NCI-H187 treated with DMSO at 0.1 percent for 48 hours (cell line): ENCODE results near the gene TRIM69.
"Not testable (repeated sequence)": the region's sequence is repeated elsewhere in the genome, so short reads cannot be mapped to it uniquely, and the experiment has no call there.

Experiments used
- DNase-seq: peaks from one replicate; lab custom pipeline; 2025; lab: John Stamatoyannopoulos, UW

TRIM69 gene

GRCh38 chr15:44715797-44716334 is 20.5 kb upstream of the TRIM69 start:
- no peak for DNase-seq

- DNase-seq, result no peak
Measured at GRCh38 chr15:44716983-44717602, 19.2 kb upstream of the TRIM69 start.

- no peak for DNase-seq
Measured at GRCh38 chr15:44718180-44718926, 18.0 kb upstream of the TRIM69 start.

GRCh38 chr15:44718927-44719292 is 17.4 kb upstream of the TRIM69 start:
- DNase-seq, result no peak

- no peak for DNase-seq
Measured at GRCh38 chr15:44719293-44719999, 16.9 kb upstream of the TRIM69 start.

- not testable (repeated sequence) for DNase-seq
Measured at GRCh38 chr15:44720000-44720435, 16.3 kb upstream of the TRIM69 start.

GRCh38 chr15:44720460-44721176 is 15.7 kb upstream of the TRIM69 start:
- no peak for DNase-seq

GRCh38 chr15:44722011-44722410 is 14.3 kb upstream of the TRIM69 start:
- no peak for DNase-seq

GRCh38 chr15:44726136-44726535 is 10.2 kb upstream of the TRIM69 start:
- no peak for DNase-seq

GRCh38 chr15:44726568-44727484 is 9.5 kb upstream of the TRIM69 start:
- DNase-seq, result no peak

- DNase-seq, result no peak
Measured at GRCh38 chr15:44727485-44728231, 8.7 kb upstream of the TRIM69 start.

- DNase-seq, result not testable (repeated sequence)
Measured at GRCh38 chr15:44728232-44728575, 8.1 kb upstream of the TRIM69 start.

- peak; percentile 60 for DNase-seq
Measured at GRCh38 chr15:44728576-44729407, 7.5 kb upstream of the TRIM69 start.

GRCh38 chr15:44729408-44730127 is 6.8 kb upstream of the TRIM69 start:
- DNase-seq, result no peak

GRCh38 chr15:44734839-44735481 is 1.4 kb upstream of the TRIM69 start:
- DNase-seq, result no peak

GRCh38 chr15:44735482-44736180 is 697 bp upstream of the TRIM69 start:
- DNase-seq, result no peak

GRCh38 chr15:44738340-44738984 is 2.1 kb downstream of the TRIM69 start:
- DNase-seq, result no peak
